HepG2 (cell line): ENCODE measurements around the gene HSPA1A. TPM values are rescaled to one million over a fixed set of nuclear protein-coding genes. Genes with fewer than 3 reads are reported as not detected.

ENCODE experiments used
- DR1 ChIP-seq: sonication (generic); formaldehyde crosslinking; IDR thresholded peaks from 2 replicates; pipeline ENCODE4 v1.8.0; 2021; ENCODE audit warnings: mild to moderate bottlenecking, missing genetic modification reagents, inconsistent platforms
- HNRNPLL ChIP-seq: fragments of 200-400 bp; formaldehyde crosslinking; IDR thresholded peaks from 2 replicates; pipeline ENCODE4 v1.6.1; 2017; ENCODE audit warnings: mild to moderate bottlenecking, low read depth, low read length; ENCODE audit not compliant: poor library complexity, severe bottlenecking
- MEIS2 ChIP-seq: sonication (generic); formaldehyde crosslinking; IDR thresholded peaks from 2 replicates; pipeline ENCODE4 v1.9.0; 2021; ENCODE audit warnings: mild to moderate bottlenecking, missing genetic modification reagents
- polyA plus RNA-seq, 8 experiments: library from polyadenylated mRNA; depleted of rRNA in 3 of 8; stranded (reverse) in 7 of 8; unstranded in 1 of 8; fragments of >200 nt; fragmentation: Illumina TruSeq in 4 of 8; extraction: Trizol in 4 of 8; gene quantifications; 2 replicates each; pipeline versions ENCODE4 v1.2.1 to v1.2.3, GENCODE V29; 2011 to 2016; ENCODE audit warnings: low read depth in 4 of 8, missing spikeins in 1 of 8, mixed read lengths in 1 of 8; ENCODE audit not compliant: insufficient read depth in 1 of 8
- total RNA-seq, 5 experiments: library from RNA; depleted of rRNA; stranded (reverse); fragments of >200 nt; fragmentation: Illumina TruSeq; extraction: Trizol; gene quantifications; 2 replicates each; pipeline ENCODE4 v1.2.3, GENCODE V29; 2016; ENCODE audit warnings: low read depth in 1 of 5
- TF ChIP-seq, protein P1 (sequence below): sonication (generic); formaldehyde crosslinking; IDR thresholded peaks from 2 replicates; pipeline ENCODE4 v1.4.0; 2020; ENCODE audit warnings: missing genetic modification reagents, mild to moderate bottlenecking, borderline replicate concordance
- TF ChIP-seq, protein P2 (sequence below): sonication (generic); formaldehyde crosslinking; IDR thresholded peaks from 2 replicates; pipeline ENCODE4 v1.4.0; 2020; ENCODE audit warnings: missing genetic modification reagents
- TF ChIP-seq, protein P3 (sequence below): sonication (generic); formaldehyde crosslinking; conservative IDR thresholded peaks from 2 replicates; pipeline ENCODE4 v1.4.0; 2020; ENCODE audit warnings: missing genetic modification reagents
- TF ChIP-seq, protein P4 (sequence below): sonication (generic); formaldehyde crosslinking; IDR thresholded peaks from 2 replicates; pipeline ENCODE4 v1.4.0; 2020; ENCODE audit warnings: missing genetic modification reagents
- TF ChIP-seq, protein P5 (sequence below): sonication (generic); formaldehyde crosslinking; IDR thresholded peaks from 2 replicates; pipeline ENCODE4 v1.4.0; 2020; ENCODE audit warnings: mild to moderate bottlenecking, low read depth, missing genetic modification reagents

Gene HSPA1A
- total and polyA plus RNA-seq, 2 of the 13 experiments (the other 11 are each of a cell fraction or from before 2014, with no cell fraction given), result 44.5 to 85.0 TPM

DNA sequence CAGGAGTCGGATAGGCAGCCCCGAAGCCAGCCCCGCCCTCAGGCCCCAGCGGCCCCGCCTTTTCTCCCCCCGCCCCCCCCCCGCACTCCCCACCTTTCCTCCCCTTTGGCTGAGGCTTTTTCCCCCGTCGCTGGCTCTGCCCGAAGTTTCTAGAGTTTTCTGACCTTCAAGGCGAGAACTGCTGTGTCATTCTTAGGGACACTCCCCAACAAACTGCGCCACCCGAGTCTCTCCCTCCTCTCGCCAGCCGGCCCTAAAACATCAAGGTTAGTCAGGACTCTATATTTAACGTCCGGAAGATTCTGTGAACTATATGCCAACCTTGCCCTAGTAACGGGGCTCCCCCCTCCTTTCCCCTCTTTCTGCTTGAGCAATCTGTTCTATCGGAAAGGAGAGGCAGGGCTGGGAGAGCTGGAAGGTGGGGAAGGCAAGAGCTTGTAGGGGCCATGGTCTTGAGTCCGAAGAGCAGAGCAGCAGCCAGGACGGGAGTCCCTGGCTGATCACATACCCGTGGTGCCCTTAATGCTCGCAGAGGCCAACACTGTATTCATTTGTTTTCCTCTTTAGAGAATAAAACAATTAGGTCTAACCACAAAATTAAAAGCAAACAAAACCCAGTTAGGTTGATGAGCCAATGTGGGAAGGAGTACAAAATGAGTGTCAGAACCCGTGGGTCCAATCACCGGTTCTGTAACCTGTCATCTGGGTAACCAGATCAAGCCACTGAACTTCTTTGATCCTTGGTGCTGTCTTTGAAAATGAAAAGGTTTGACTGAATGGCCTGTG is 6.9 kb downstream of the HSPA1A start (continued):
- TF ChIP-seq, protein P1, sequence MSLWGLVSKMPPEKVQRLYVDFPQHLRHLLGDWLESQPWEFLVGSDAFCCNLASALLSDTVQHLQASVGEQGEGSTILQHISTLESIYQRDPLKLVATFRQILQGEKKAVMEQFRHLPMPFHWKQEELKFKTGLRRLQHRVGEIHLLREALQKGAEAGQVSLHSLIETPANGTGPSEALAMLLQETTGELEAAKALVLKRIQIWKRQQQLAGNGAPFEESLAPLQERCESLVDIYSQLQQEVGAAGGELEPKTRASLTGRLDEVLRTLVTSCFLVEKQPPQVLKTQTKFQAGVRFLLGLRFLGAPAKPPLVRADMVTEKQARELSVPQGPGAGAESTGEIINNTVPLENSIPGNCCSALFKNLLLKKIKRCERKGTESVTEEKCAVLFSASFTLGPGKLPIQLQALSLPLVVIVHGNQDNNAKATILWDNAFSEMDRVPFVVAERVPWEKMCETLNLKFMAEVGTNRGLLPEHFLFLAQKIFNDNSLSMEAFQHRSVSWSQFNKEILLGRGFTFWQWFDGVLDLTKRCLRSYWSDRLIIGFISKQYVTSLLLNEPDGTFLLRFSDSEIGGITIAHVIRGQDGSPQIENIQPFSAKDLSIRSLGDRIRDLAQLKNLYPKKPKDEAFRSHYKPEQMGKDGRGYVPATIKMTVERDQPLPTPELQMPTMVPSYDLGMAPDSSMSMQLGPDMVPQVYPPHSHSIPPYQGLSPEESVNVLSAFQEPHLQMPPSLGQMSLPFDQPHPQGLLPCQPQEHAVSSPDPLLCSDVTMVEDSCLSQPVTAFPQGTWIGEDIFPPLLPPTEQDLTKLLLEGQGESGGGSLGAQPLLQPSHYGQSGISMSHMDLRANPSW (CRISPR knock-in tag), result no peak
- TF ChIP-seq DR1 (CRISPR knock-in tag) (no peak), MEIS2 (no peak), HNRNPLL (no peak)
- TF ChIP-seq, protein P2, sequence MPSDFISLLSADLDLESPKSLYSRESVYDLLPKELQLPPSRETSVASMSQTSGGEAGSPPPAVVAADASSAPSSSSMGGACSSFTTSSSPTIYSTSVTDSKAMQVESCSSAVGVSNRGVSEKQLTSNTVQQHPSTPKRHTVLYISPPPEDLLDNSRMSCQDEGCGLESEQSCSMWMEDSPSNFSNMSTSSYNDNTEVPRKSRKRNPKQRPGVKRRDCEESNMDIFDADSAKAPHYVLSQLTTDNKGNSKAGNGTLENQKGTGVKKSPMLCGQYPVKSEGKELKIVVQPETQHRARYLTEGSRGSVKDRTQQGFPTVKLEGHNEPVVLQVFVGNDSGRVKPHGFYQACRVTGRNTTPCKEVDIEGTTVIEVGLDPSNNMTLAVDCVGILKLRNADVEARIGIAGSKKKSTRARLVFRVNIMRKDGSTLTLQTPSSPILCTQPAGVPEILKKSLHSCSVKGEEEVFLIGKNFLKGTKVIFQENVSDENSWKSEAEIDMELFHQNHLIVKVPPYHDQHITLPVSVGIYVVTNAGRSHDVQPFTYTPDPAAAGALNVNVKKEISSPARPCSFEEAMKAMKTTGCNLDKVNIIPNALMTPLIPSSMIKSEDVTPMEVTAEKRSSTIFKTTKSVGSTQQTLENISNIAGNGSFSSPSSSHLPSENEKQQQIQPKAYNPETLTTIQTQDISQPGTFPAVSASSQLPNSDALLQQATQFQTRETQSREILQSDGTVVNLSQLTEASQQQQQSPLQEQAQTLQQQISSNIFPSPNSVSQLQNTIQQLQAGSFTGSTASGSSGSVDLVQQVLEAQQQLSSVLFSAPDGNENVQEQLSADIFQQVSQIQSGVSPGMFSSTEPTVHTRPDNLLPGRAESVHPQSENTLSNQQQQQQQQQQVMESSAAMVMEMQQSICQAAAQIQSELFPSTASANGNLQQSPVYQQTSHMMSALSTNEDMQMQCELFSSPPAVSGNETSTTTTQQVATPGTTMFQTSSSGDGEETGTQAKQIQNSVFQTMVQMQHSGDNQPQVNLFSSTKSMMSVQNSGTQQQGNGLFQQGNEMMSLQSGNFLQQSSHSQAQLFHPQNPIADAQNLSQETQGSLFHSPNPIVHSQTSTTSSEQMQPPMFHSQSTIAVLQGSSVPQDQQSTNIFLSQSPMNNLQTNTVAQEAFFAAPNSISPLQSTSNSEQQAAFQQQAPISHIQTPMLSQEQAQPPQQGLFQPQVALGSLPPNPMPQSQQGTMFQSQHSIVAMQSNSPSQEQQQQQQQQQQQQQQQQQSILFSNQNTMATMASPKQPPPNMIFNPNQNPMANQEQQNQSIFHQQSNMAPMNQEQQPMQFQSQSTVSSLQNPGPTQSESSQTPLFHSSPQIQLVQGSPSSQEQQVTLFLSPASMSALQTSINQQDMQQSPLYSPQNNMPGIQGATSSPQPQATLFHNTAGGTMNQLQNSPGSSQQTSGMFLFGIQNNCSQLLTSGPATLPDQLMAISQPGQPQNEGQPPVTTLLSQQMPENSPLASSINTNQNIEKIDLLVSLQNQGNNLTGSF (CRISPR knock-in tag), result no peak
- TF ChIP-seq, protein P3, sequence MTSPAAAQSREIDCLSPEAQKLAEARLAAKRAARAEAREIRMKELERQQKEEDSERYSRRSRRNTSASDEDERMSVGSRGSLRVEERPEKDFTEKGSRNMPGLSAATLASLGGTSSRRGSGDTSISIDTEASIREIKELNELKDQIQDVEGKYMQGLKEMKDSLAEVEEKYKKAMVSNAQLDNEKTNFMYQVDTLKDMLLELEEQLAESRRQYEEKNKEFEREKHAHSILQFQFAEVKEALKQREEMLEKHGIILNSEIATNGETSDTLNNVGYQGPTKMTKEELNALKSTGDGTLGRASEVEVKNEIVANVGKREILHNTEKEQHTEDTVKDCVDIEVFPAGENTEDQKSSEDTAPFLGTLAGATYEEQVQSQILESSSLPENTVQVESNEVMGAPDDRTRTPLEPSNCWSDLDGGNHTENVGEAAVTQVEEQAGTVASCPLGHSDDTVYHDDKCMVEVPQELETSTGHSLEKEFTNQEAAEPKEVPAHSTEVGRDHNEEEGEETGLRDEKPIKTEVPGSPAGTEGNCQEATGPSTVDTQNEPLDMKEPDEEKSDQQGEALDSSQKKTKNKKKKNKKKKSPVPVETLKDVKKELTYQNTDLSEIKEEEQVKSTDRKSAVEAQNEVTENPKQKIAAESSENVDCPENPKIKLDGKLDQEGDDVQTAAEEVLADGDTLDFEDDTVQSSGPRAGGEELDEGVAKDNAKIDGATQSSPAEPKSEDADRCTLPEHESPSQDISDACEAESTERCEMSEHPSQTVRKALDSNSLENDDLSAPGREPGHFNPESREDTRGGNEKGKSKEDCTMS (CRISPR knock-in tag), result no peak
- TF ChIP-seq, protein P4, sequence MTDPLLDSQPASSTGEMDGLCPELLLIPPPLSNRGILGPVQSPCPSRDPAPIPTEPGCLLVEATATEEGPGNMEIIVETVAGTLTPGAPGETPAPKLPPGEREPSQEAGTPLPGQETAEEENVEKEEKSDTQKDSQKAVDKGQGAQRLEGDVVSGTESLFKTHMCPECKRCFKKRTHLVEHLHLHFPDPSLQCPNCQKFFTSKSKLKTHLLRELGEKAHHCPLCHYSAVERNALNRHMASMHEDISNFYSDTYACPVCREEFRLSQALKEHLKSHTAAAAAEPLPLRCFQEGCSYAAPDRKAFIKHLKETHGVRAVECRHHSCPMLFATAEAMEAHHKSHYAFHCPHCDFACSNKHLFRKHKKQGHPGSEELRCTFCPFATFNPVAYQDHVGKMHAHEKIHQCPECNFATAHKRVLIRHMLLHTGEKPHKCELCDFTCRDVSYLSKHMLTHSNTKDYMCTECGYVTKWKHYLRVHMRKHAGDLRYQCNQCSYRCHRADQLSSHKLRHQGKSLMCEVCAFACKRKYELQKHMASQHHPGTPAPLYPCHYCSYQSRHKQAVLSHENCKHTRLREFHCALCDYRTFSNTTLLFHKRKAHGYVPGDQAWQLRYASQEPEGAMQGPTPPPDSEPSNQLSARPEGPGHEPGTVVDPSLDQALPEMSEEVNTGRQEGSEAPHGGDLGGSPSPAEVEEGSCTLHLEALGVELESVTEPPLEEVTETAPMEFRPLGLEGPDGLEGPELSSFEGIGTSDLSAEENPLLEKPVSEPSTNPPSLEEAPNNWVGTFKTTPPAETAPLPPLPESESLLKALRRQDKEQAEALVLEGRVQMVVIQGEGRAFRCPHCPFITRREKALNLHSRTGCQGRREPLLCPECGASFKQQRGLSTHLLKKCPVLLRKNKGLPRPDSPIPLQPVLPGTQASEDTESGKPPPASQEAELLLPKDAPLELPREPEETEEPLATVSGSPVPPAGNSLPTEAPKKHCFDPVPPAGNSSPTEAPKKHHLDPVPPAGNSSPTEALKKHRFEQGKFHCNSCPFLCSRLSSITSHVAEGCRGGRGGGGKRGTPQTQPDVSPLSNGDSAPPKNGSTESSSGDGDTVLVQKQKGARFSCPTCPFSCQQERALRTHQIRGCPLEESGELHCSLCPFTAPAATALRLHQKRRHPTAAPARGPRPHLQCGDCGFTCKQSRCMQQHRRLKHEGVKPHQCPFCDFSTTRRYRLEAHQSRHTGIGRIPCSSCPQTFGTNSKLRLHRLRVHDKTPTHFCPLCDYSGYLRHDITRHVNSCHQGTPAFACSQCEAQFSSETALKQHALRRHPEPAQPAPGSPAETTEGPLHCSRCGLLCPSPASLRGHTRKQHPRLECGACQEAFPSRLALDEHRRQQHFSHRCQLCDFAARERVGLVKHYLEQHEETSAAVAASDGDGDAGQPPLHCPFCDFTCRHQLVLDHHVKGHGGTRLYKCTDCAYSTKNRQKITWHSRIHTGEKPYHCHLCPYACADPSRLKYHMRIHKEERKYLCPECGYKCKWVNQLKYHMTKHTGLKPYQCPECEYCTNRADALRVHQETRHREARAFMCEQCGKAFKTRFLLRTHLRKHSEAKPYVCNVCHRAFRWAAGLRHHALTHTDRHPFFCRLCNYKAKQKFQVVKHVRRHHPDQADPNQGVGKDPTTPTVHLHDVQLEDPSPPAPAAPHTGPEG (CRISPR knock-in tag), result no peak
- TF ChIP-seq, protein P5, sequence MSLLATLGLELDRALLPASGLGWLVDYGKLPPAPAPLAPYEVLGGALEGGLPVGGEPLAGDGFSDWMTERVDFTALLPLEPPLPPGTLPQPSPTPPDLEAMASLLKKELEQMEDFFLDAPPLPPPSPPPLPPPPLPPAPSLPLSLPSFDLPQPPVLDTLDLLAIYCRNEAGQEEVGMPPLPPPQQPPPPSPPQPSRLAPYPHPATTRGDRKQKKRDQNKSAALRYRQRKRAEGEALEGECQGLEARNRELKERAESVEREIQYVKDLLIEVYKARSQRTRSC, result no peak
